Stimulated activated CD4-positive, alpha-beta T cell treated with anti-CD3 and anti-CD28 coated beads, Interleukin-15, amount 100 ng/mL, for 24 hours (primary cell): Measurements from ENCODE around the gene DFFB.

ENCODE experiments used
- DNase-seq: peaks from one replicate; pipeline ENCODE4 v3.0.0-alpha.2; 2020

DFFB gene

DNA sequence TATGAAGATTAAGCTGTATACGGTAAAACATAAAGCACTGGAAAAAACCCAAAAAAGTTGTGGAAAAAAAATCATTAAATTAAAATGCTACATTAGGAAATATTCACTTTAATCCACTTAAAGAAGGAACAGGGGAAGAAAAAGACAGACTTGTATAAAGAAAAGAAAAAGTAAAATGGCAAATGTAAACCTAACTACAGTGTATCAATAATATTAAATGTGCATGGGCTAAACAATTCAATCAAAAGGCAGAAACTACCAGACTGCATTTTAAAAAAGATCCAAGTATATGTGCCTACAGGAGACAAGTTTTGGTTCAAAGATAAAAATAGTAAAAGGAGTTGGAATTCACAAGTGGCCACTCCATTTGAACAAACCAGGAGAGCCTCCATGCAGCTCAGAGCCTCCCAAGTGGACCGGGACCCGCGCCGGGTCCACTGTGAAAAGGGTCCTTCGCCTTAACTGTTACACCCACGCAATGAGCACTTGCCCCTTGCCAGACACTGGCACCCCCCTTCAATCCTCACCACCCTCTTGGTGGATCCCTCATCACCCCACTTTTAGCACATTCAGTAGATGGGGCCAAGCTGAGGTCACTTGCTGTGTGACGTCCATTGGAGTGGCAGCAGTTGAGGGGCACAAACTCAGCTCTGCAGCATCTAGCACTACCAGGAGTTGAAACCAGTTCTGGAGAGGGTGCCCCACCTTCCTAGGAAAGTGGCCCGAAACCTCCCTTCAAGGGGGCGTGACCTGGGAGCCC lies 41.9 kb downstream of the DFFB start:
- DNase-seq = no peak

- DNase-seq = peak; percentile 48
Measured at GRCh38 chr1:3899754-3900149, 42.5 kb downstream of the DFFB start.

- DNase-seq = peak; percentile 92
Measured at GRCh38 chr1:3900150-3900968, 43.1 kb downstream of the DFFB start, which contains the start of gene C1orf174. TSS of gene C1orf174 (minus strand) at chr1:3900272. CDS start at chr1:3900186, 86 bp downstream.

GRCh38 chr1:3900969-3901529 lies 43.8 kb downstream of the DFFB start:
- peak; percentile 93 for DNase-seq

- DNase-seq = peak; percentile 40
Measured at GRCh38 chr1:3902111-3902511, 44.8 kb downstream of the DFFB start.

- DNase-seq = peak; percentile 35
Measured at GRCh38 chr1:3902571-3903091, 45.4 kb downstream of the DFFB start.

- no peak for DNase-seq
Measured at GRCh38 chr1:3903141-3904005, 46.1 kb downstream of the DFFB start.

GRCh38 chr1:3904006-3904842 lies 46.9 kb downstream of the DFFB start:
- no peak for DNase-seq

DNA sequence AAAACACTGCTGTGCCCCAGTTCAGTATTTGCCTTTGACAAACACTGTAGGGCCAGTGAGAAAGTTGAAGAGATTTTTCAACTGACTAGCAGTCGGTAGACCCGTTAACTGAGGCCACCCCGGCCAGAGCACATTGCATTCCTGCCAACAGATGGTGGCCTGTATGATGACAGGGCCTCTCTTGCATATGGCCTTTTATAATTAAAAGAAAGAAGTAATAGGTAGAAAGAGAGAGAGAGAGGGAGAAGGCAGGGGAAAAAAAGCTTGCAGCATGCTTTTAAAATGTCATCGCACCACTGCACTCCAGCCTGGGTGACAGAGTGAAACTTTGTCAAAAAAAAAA lies 47.5 kb downstream of the DFFB start:
- DNase-seq = no peak

DNA sequence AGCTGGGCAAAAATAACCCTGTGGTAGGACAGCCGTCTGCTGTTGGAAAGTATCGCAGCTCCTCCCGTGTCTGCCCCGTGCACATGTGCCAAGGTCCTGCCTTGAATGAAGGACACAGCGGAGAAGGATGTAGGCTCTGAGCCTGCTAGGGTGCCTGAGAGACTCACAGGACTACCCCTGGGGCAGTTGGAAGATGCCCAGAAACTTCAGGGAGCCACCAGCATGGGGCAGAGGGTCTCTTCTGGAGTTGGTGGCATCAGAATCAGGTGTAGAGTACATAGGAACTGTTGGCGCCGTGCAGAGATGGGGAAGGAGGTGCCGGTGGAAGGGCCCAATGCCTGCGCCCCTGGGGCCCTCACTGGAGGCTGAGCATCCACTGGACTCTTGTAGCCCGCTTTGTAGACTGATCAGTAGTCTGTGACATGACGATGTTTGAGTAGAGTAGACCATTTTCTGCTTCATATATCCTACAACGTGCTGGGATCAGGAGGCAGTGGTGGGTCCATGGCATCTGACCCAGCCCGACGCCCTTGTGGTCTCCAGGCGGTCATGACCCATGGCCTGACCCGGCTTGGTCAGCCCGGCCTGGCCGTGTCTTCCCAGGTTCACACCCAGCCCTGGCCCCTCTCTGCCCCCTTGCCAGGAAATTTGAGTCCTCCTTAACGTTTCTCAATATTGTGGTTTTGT lies 48.1 kb downstream of the DFFB start:
- no peak for DNase-seq

DNA sequence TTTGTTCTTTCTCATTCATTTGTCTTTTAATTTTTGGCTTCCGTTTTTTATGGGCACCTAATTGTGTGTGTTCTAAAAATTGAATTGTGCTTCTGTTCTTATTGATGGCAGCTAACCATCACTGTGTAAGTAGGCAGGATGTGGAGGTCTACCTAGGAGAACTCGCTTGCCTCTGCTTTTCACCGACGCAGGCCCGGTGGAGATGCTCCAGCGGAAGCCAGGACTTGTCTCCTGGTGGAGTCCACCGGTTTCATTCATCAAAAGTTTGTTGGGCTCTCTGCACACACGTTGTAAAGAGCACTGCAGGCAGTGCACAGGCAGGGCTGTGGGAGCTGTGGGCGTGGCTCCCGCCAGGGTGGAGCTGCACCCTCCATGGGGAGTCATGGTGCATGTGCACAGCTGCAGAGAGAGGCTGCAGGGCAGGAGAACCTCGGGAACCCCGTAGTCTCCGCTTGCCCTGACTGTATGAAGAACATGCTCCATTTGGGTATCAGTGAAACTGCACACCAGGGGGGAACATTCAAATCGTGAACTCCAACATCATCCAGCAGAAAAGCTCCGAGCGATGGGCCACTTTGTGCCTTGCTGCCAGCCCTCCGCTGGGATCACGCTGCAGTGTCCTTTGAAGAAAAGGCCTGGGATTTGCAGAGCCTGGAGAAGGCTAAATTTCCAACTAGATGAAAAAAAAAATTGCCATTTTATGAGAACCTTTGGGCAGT lies 48.8 kb downstream of the DFFB start:
- no peak for DNase-seq

- no peak for DNase-seq
Measured at GRCh38 chr1:3906672-3907020, 49.4 kb downstream of the DFFB start.

DNA sequence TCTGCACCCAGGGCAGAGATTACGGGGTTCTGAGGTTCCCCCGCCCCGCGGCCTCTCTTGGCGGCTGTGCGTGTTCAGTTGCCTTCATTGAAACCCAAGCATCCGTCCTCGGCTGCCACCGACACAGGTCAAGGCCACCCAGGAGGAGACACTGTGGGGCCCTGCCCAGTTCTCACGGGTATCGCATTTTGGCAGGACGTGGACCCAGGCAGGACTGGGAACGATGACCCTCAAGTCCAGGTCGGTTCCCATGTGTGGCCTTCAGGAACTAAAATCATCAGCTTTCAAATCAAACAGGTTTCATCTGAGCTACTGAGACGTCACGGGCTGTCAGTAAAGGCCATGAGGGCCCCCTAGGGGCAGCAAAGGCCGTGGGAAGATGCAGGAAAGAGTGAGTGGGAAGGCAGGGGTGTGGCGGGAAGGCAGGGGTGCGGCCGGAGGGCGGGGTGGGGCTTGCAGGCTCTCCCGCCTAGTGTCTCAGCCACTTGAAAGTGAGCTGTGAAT lies 49.8 kb downstream of the DFFB start:
- DNase-seq = peak; percentile 63

GRCh38 chr1:3907621-3908165 lies 50.4 kb downstream of the DFFB start:
- no peak for DNase-seq

DNA sequence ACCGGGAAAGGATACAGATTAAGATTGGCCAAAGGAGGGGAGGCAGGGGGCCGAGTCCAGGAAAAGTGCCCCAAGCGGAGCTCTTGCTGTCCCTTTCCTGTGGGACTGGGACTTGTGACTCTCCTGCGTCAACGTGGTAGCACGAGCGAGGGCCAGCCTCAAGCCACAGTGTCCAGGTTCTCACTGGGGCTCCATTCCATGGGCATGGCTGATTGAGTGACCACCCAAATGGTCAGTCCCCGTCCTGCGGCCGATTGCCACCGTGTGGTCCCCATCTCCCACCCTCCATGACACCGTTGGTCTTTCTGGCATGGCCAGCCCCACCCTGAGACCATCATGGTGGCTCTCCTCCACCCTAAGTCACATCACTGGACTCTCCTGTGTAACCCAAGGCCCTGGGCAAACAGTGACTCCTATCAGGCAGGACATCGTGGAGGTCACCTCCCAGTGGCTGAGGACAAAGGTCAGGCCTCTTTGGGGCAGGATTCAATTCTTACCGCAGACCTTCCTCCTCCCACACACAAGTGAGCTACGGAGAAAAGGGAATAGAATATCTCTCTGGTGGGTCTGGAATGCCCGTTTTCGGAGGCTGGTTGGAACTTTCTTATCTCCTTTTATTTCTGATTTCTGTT lies 51.7 kb downstream of the DFFB start:
- DNase-seq = no peak

DNA sequence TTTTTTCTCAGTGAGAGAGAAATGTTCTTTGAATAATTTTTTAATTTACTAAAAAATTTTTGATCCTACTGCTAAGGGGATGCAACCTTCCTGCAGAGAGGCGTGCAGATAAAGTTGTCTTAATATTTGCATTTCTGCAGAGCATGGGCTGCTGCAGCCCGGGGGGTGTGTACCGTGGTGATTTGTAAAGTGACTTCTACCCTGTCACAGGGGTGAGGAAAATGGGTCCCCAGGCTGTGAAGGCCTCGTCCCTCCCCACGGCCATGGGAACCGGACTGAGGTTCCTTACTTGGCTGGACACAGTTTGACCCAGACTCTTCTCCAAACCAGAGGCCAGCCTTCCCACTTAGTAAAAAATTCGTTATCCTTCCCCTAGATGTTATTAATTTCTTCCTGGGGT lies 52.3 kb downstream of the DFFB start:
- no peak for DNase-seq

- no peak for DNase-seq
Measured at GRCh38 chr1:3910049-3910731, 52.9 kb downstream of the DFFB start.
